Kasumi-1 (cell line): ENCODE measurements around the gene SBF2.
"Not testable (repeated sequence)": the region's sequence is repeated elsewhere in the genome, so short reads cannot be mapped to it uniquely, and the experiment has no call there.

Experiments
- DNase-seq, 2 experiments: peaks; one replicate each; lab custom pipeline; 2025; lab: John Stamatoyannopoulos, UW

The SBF2 gene

GRCh38 chr11:10066441-10066840, 227.6 kb downstream of the SBF2 start:
- no peak for DNase-seq

- no peak for DNase-seq
These were observed 229.2 kb downstream of the SBF2 start for GRCh38 chr11:10064828-10065227.

- DNase-seq: no peak
These were observed 235.7 kb downstream of the SBF2 start for GRCh38 chr11:10058356-10058755.

- no peak for DNase-seq
These were observed 242.0 kb downstream of the SBF2 start for GRCh38 chr11:10051868-10052586.

- no peak for DNase-seq
These were observed 243.5 kb downstream of the SBF2 start for GRCh38 chr11:10050561-10050960.

- DNase-seq: no peak
These were observed 244.3 kb downstream of the SBF2 start for GRCh38 chr11:10049756-10050155.

- DNase-seq: no peak
These were observed 245.7 kb downstream of the SBF2 start for GRCh38 chr11:10048350-10048749.

- peak; percentile 76 to 80 for DNase-seq
These were observed 249.4 kb downstream of the SBF2 start for GRCh38 chr11:10044618-10045017.

GRCh38 chr11:10042699-10043098, 251.3 kb downstream of the SBF2 start:
- DNase-seq: peak; percentile 49 to 55

GRCh38 chr11:10041748-10042446, 252.1 kb downstream of the SBF2 start:
- DNase-seq: peak; percentile 78 to 85

GRCh38 chr11:10041332-10041731, 252.7 kb downstream of the SBF2 start:
- no peak for DNase-seq

GRCh38 chr11:10038521-10039302, 255.3 kb downstream of the SBF2 start:
- peak in 1 of 2 experiments; percentile 4 for DNase-seq

GRCh38 chr11:10035932-10036331, 258.1 kb downstream of the SBF2 start:
- not testable (repeated sequence) for DNase-seq

- DNase-seq: no peak
These were observed 261.1 kb downstream of the SBF2 start for GRCh38 chr11:10032935-10033334.

- no peak for DNase-seq
These were observed 263.9 kb downstream of the SBF2 start for GRCh38 chr11:10030122-10030490.

- DNase-seq: no peak
These were observed 264.5 kb downstream of the SBF2 start for GRCh38 chr11:10029386-10030121.

- no peak for DNase-seq
These were observed 267.5 kb downstream of the SBF2 start for GRCh38 chr11:10026514-10026913.

GRCh38 chr11:10023212-10023611, 270.8 kb downstream of the SBF2 start:
- no peak for DNase-seq

- no peak for DNase-seq
These were observed 271.3 kb downstream of the SBF2 start for GRCh38 chr11:10022764-10023163.

- DNase-seq: peak; percentile 17 to 42
These were observed 272.5 kb downstream of the SBF2 start for GRCh38 chr11:10021563-10021962.

- DNase-seq: peak; percentile 6 to 29
These were observed 273.9 kb downstream of the SBF2 start for GRCh38 chr11:10019906-10020682.
